ENCODE results near the gene TAF6L. TPM values are rescaled to one million over a fixed set of nuclear protein-coding genes. Genes with fewer than 3 reads are reported as not detected.

Gene TAF6L
- total and polyA plus RNA-seq, 9 of the 15 experiments (the other 6 are each of a cell fraction or from before 2014, with no cell fraction given), result 0.04 to 45.5 (median 20.8) TPM

- TF ChIP-seq PKNOX1 (IDR thresholded peaks at IDR 0.05), result peak; percentile 100
- TF ChIP-seq ZBTB5 (IDR thresholded peaks at IDR 0.05), result no peak
- TF ChIP-seq ZFP36 (IDR thresholded peaks at IDR 0.05; ENCODE audit: low read depth, low read length, partially characterized antibody), result no peak
- TF ChIP-seq TOE1 (IDR thresholded peaks at IDR 0.05; ENCODE audit: borderline replicate concordance), result peak; percentile 90
- TF ChIP-seq TOE1 (CRISPR knock-in tag; IDR thresholded peaks at IDR 0.05; ENCODE audit: borderline replicate concordance, low read depth), result no peak
- TF ChIP-seq RBM25 (IDR thresholded peaks at IDR 0.05; ENCODE audit: low read depth, low read length, severe bottlenecking), result peak; percentile 92
- TF ChIP-seq HMGN3 (IDR thresholded peaks at IDR 0.05; ENCODE audit: borderline replicate concordance, extremely low read depth, insufficient read length, low read depth, low read length), result peak; percentile 40
- peak; percentile 38; the same call in 1 of the 2 replicates for TF ChIP-seq C11orf30 (IDR thresholded peaks at IDR 0.05; ENCODE audit: low read depth)
- TF ChIP-seq NFYB (IDR thresholded peaks at IDR 0.05; ENCODE audit: extremely low read depth, insufficient read length), result peak; percentile 95
- peak; percentile 69 for TF ChIP-seq PRDM10 (IDR thresholded peaks at IDR 0.05; ENCODE audit: partially characterized antibody)
- peak; percentile 95 for TF ChIP-seq CREM (IDR thresholded peaks at IDR 0.05; ENCODE audit: low read depth)
- TF ChIP-seq NRF1 (conservative IDR thresholded peaks at IDR 0.05 in 1 of 2, IDR thresholded peaks at IDR 0.05 in 1 of 2), result peak; percentile 68 to 75
- 0 out of 2 replicates have a peak, but pooled peaks have one; percentile 19 for TF ChIP-seq ETV1 (tag; conservative IDR thresholded peaks at IDR 0.05; ENCODE audit: low read depth)
- TF ChIP-seq ARID4B (CRISPR knock-in tag; IDR thresholded peaks at IDR 0.05), result peak; percentile 10; the same call in 1 of the 2 replicates
- no peak for TF ChIP-seq DNMT1 (IDR thresholded peaks at IDR 0.05)
These were observed 60.5 kb downstream of the TAF6L start, which contains the start of gene STX5 (continued) for GRCh38 chr11:62831520-62832335.
